Nucleus accumbens (tissue), 56 donors: ENCODE data around the gene ANO10.

Experiments used
- DNase-seq, 56 donors: peaks; one replicate each; lab custom pipeline; 2025; lab: John Stamatoyannopoulos, UW

Gene ANO10

DNA sequence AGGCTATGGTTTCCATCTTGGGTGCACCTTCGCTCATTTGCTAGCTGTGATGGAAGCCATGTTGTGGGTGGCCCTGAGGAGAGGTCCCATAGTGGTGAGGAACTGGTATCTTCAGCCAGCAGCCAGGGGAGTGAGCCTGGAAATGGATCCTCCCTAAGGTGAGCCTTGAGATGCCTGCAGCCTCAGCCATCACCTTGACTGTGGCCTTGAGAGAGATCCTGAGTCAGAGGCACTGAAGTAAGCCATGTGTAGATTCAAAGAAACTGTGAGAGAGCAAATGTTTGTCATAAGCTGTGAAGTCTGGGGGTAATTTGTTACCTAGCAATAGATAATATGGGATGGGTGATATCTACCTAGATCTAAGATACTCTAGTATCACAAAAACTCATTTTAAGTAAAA lies 230.2 kb downstream of the ANO10 start:
- DNase-seq = no peak

DNA sequence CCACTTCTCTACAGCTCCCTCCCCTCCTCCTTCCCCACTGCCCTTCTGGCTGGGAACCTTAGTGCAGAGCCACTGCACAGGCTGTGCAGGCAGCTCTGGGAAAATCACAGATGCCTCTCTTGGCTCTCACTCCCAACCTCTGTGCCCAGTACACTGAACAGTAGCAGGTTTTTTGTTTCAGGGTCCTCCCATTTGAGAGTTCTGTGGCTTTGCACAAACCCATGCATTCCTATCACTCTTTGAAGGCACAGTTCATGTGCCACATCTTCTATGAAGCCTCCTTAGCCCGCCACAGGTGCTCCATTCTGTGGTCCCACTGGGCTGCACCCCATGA lies 231.6 kb downstream of the ANO10 start:
- DNase-seq = no peak

DNA sequence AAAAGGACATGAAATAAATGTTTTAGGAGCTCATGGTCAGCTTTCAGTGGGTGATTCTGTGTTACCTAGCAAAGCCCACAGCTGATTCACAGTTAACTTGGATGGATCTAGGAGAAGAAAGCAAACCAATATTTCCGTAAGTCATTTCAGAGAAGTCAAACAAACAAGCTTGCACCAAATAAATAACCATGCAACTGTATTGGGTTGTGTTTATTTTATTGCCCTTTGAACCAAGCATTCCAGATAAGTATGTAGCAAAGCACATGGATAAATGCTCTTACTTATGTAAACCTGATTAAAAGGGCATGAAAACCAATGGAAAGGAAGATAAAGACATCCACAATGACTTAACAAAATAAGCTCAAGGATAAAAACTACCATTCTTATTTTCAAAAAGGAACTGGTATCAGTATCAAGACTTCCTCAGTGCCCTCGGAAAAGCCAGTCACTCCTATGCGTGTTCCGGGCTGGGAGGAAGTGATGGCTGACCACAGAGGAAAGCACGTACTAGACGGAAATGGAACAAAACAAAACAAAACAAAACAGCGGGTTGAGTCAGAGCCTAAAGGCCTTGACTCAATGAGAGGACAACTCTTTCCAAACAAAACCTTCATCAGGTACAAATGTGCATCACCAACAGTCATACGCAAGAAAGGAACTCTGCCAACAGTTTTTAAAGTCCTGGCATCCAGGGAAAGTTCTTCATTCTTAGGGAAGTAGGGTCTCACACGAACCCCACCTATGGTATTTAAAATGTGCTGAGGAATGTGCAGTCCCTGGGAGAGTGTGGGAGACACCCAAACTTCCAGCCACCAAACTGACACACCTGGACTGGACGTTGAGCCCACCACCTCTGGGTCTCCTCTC lies 232.2 kb downstream of the ANO10 start:
- DNase-seq = no peak

DNA sequence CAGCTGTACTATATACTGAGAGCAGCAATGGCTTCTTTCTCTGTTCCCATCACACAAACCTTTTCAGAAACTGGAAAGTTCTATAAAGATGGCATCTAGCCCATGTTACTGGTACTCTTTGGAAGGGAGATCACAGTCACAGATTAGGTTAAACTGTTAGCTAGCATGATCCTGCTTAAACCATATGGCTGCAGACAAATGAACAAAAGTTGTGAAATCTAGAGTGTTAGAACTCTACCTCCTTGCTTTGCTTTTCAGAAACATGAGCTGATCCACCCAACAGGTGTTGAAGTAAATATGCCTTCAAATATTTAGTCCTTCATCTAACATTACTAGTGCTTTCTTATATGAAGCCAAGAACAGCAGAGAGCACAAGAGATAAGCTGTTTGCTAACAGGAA lies 232.9 kb downstream of the ANO10 start:
- no peak for DNase-seq

DNA sequence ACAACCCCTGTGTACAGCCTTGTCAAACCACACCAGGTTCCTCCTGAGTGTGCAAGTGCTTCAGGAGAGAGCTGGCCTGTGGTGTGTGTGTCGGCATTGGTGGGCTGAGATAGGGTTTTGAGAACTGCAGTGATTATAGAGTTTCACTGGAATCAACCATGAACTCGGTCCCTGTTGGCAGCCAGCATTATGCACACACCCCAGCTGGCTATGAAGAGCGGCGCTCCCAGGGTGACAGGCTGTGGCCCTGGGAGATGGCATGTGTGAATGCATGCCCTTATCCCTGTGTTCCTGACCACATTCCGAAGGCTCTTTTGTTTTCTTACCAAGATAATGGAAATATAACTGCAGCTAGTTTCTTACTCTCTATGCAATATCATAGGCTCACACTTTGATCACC lies 233.6 kb downstream of the ANO10 start:
- no peak for DNase-seq

DNA sequence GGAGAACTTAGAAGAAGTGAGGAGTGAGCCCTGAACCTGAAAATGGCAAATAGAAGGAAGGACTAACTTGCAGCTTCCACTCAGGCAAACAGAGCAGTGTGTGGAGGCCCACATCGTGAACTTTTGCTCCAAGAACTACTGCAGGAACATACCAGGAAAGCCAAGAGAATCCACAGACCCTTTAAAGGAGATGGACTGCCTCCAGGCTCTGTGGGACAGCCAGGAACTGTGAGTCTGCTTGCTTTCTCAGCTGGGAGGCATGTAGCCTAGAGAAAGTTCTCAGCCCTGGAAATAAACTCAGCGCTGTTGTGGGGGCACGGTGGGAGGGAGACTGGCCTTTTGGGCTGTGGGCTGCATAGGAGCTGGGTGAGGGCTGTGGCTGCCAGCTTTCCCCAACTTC lies 242.5 kb downstream of the ANO10 start:
- no peak for DNase-seq

DNA sequence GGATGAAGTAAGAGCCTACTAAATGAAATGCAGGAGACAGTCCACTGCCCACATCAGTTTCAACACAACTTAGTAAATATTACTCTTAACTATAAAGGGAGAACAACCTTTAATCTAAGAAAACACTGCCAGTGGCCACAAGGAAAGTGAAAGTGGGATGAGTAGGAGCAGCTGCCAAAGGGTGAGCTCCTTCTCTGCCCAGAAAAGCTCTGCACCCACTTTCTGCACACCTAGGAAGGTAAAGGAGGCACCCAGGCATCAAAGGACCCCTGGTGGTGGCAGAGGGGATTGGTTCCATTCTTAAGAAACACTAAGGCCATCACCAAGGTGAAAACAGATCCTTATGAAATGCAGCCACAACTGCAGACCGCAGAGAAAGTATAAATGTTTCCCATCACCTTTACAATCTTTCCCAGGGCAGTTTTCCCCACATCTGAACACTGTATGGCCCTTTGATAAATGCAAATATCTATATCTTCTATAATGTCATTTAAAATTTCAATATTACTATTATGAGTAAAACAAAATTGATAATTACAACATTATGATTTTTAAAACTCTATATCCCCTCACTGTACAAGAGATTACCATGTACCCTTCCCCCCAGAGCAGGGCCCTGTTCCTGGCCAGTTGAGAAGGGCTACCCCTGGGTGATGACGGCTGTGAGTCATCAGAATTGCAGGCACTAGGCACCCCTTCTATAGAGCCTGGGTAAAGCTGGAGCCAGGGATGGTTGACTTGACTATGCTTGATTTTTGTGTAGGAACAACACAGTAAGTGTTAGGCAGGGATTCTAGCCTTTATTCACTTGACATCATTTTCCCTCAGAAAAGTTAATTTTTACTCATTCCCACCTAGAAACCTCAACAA lies 243.5 kb downstream of the ANO10 start:
- DNase-seq = peak in 1 of 56 donors; percentile 14

DNA sequence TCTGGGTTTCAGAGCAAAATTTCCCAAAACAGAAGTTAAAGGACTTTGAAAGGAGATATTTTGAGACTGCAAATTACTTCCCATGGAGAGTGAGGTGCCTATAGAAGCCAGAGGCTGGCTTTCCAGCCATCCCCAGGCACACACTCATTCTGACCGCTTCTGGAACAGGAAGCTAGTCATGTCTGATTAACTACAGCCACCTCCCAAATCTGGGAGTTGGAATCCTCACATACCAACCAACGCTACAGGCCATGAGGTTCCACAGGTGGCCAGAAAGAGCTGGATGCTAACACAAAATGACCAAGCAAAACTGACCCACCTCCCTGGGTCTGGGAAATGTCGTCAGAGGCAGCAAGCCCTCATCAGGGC lies 248.3 kb downstream of the ANO10 start:
- no peak for DNase-seq

DNA sequence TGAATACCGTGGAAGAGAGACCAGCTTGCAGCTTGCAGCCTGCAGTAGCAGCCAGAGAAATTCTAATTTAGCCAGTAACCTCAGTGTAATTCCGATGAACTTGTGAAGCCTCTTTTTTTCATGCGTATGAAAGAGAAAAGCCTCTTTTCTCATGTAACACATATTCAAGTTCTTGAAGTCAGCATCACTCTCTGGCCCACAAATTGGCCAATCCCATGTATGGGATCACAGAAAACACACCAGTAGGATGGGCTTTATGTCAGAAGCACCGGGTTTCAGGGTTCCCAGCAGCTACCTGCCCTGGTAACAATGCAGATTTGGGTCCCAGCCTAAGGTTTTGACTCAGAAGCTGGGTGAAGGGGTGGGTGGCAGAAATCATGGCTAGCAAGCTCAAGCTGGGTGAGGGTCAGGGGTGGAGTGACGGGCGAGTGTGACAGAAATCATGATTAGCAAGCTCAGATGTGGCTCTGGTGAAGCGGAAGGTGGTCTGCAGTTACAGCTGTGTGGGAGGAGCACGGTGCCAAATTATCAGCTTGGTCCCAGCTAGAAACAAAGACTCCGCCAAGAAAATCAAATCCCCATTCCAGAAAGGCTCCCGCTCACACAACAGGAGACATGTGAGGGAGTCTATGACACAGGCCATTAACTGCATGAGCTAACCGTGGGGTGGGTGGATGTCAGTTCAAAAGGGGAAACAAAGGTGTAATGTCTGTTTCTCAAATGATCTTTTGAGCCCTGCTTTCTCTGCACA lies 248.8 kb downstream of the ANO10 start:
- DNase-seq = no peak

DNA sequence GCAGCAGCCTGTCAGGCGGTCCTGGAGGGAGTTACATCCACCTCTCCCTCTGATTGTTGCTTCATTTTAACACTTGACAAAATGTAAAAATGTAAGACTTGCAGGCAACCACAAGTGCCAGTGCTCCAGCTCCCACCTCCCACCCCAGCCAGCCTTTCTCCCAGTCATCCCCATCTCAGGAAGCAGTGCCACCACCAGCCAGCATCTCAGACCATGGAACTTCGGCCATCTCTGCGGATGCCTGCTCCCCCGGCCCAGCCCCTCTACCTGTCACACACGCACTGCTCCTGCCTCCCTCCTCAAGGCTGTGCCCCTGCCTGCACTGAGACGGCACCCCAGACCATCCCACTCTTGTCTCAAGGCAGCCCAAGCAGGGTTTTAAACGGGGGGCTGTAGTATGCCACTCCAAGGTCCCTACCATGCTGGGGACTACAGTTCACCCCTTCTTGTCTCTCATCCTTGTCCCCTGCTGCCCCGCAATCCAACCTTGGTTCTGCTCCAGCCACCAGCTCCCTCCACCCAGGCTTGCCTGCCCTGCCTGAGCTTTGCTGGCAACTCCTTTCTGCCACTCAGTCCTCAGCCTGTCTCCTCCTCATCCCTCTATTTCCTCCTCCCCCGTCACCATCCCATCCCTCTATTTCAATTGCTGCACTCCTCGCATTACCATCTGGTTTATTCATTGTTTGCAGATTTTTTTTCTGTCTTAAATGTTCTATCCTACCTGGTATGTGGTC lies 249.6 kb downstream of the ANO10 start:
- no peak for DNase-seq

DNA sequence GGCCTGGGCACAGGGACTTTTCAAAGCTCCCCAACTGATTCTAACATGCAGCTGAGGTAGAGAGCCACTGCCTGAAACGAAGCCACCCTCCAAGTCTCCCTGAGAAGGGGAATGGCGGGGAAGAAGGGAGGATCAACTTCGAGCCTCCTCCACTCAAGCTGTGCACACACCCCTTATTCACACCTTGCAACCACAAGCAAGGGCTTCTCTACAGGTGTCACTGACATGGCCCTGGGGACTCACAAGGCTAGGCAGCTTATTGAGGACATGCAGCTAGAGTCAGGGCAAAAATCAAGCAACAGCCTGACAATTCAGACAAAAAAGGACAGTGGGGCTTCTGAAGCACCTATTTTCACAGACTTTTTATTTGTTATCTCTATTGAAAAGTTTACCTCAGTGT lies 250.3 kb downstream of the ANO10 start:
- no peak for DNase-seq

DNA sequence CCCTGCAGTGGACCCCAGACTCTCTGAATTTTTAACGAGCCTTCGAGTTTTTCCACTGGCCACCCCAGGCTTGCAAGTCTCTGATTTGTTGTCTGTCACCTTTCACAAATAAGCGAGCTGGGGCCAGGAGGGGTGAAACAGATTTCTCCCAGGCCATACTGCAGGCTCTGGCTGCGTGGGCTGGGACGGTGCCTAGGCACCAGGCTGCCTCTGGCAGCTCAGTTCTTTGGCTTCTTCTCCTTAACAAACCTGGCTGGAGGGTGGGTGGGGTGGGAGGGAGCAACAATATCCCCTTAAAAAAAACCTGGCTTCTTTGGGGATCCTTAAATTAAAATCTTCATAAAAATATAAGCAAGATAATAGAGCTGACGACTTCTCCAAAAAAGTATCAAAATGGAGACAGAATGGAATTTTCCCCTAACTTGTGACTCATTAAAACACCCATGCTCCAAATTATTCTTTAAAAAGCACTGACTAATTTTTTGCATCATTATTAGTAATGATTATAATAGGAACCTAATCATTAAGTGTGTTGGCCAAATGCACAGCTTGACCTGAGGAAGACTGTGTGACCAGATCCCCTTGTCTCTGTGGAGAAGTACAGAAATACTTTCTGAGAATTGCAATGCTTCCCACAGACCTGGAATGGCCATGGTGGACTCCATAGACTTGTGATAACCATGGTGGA lies 251.4 kb downstream of the ANO10 start:
- DNase-seq = no peak

DNA sequence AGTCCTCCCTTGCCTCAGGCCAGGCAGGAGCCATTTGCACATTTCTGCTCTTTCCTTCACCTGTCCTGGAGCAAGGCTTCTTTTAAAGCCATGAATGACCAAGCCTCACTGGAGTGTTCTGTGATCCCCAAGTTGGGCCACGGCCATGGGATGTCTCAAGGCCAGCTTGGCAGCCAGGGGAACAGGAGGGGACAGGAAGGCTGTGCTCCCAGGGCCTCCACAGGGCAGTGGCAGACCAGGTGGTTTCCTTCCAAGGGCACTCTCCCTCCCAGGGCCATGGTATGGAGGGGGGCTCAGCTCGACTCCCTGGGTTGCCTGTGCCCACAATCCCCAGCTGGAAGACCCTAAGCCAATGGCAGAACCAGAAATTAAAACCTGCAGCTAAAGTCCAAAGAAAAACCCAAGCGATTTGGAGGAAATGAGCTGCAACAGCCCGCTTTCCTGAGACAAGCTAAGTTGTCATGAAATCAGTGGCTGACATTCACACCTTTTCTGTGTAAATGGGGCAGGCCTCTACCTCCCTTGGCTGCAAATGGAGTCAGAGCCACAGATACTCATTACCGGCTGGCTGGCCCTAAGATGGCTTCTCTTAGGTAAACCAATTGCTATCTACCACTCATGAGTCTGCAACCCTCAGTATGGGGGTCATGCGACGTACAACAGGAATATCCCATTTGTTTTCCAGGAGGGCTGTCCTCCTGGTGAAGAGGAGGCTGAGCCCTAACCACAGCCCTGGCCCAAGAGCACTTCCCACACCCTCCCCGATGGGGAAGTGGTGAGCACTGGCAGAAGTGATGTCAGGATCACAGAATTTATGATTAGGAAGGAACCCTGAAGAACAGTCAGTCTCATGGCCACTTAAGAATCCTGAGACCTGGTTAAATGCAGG lies 252.2 kb downstream of the ANO10 start:
- DNase-seq = no peak

DNA sequence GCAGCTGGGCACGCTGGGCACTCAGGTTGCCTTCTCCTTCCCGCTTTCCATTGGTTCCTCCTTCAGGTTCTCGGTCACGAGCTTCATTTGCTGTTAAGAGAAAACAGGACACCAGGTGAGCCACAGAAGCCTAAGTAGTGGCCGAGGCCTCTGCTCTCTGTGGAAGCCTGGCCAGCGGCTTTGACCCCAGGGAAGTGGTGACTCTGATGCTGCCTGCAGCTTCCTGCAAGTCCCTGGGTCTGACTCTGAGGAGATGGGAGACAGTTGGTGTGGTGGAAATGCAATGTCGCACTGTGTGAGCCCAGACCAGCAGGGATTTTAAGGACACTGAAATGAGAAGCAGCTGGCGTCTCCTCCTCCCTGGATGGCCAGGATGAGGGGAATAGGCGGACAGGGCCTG lies 254.9 kb downstream of the ANO10 start:
- DNase-seq = no peak

DNA sequence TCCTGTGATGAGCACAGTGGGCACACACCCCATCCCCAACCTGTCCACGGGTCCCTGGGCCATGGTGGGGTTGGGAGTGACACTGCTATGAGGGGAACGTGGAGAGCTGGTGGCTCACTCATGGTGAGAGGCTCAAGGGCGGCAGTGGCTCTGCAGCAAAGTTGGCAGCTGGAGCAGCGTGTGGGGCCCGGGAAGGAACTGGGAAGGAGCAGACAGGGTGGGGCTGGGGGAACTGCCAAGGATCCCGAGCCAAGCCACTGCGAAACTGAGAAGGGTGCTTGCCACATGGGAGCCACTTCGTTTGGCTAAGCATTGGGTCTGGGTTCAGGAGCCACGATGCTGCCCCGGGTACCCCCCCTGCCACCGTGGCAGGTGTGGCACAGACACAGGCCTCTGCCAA lies 255.3 kb downstream of the ANO10 start:
- DNase-seq = no peak

DNA sequence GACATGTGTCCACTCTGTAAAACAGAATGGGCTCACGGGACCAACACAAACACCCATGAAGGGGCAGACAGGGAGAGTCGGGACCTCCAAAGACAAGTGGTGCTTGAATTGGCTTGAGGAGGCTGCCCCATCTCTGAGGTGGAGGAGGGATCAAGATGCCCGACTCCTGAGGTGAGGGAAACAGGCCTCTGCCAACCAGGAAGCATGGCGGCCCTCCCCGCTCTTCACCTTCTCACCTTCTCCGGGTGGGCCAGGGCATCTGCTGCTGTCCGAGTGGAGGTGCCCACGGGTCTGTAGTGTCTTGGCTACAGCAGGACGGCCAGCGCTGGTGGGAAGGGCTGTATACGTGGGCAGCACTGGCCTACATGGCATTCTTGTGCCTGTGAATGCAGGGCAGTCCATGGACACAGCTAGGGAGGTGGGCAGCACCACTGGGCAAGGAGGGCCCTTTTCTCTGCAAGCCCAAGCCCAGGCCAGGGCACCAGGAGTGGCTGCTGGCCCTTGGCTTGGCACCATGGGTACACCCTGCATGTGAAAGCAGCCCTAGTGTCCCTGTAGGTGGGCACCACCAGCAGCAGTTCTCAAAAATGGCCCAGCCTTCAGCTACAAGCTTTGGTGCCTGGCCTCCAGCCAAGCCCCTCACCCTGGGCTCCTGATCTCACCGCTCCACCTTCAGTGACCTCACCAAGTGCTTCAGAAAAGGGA lies 256.1 kb downstream of the ANO10 start:
- no peak for DNase-seq

DNA sequence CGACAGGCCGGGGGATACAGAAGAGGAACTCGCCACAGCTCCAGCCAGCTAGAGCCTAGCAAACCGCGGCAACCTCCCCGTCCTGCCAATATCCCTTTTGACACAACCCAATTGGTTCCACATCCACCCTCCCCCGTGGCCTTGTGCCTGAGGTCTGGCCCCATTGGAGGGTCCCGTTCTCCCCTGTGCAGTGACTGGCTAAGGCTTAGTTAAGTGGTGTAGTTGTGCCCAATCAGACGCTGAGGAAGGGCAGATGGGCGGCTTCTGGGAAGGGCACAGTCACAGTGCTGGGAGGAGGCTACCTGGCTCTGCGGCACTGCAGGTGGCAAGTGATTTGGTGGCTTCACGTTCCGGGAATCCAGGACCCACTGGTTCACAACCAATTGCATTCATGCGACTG lies 256.9 kb downstream of the ANO10 start:
- no peak for DNase-seq

DNA sequence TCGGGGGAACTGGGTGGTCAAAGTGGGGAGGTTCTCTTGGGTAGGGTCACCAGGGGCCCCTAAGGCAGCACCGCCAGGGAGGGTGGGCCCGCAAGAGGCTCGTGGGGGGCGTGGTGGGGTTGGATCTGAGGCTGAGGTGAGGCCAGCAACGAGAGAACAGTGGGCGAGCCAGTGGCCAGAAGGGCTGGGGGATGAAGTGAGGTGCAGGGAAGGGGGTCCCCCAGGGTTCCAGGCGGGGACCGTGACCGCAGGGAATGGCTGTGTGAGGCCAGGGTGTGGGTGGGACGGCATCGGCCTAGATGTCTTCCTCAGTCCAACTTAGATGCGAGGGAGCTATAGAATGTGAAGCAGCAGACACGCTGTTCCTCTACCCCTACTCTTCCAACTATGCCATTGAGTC lies 257.3 kb downstream of the ANO10 start:
- no peak for DNase-seq
